MG63 (cell line): ENCODE data around the gene LRBA. TPM values are rescaled to one million over a fixed set of nuclear protein-coding genes. Genes with fewer than 3 reads are reported as not detected.

Source experiments
- DNase-seq: peaks from one replicate; pipeline ENCODE4 v3.0.0-alpha.2; 2020
- H3K27me3 ChIP-seq: fragments of 250-450 bp; sonication (Bioruptor Pico); 2 replicates; pipeline ENCODE4 v1.5.1; 2020; ENCODE audit warnings: mild to moderate bottlenecking, moderate library complexity
- H3K36me3 ChIP-seq: fragments of 250-450 bp; sonication (Bioruptor Pico); 2 replicates; pipeline ENCODE4 v1.5.1; 2020; ENCODE audit warnings: mild to moderate bottlenecking, moderate library complexity
- H3K4me3 ChIP-seq: fragments of 250-450 bp; sonication (Bioruptor Pico); 2 replicates; pipeline ENCODE4 v1.5.1; 2020; ENCODE audit warnings: mild to moderate bottlenecking, moderate library complexity
- H3K9me3 ChIP-seq: fragments of 250-450 bp; sonication (Bioruptor Pico); 2 replicates; pipeline ENCODE4 v1.5.1; 2020; ENCODE audit warnings: mild to moderate bottlenecking, moderate library complexity
- total RNA-seq: library from RNA; depleted of rRNA; stranded (reverse); fragments of >200 nt; shearing (Covaris generic); gene quantifications from 2 replicates; pipeline ENCODE4 v1.2.3, GENCODE V29; 2014; ENCODE audit warnings: low replicate concordance

LRBA gene
- total RNA-seq, 1 experiment from 2014 or later: 4.7 TPM

GRCh38 chr4:150888217-150888616 is 126.9 kb downstream of the LRBA start:
- Histone ChIP-seq H3K4me3 (no peak overlapping the region), H3K36me3 (no peaks in the 10 kb centered on the region), H3K9me3 (no peaks in the 10 kb centered on the region), H3K27me3 (no peaks in the 10 kb centered on the region)
- no peak for DNase-seq

GRCh38 chr4:150886597-150886996 is 128.5 kb downstream of the LRBA start:
- Histone ChIP-seq H3K9me3 (no peaks in the 10 kb centered on the region), H3K36me3 (no peaks in the 10 kb centered on the region), H3K4me3 (no peak overlapping the region), H3K27me3 (no peaks in the 10 kb centered on the region)
- DNase-seq: no peak

GRCh38 chr4:150884625-150885024 is 130.5 kb downstream of the LRBA start:
- no peak for DNase-seq
- Histone ChIP-seq H3K36me3 (no peaks in the 10 kb centered on the region), H3K27me3 (no peaks in the 10 kb centered on the region), H3K4me3 (peak overlapping the region; percentile 23), H3K9me3 (no peaks in the 10 kb centered on the region)

GRCh38 chr4:150875367-150875766 is 139.7 kb downstream of the LRBA start:
- no peaks in the 10 kb centered on the region for H3K36me3 ChIP-seq
- no peaks in the 10 kb centered on the region for H3K27me3 ChIP-seq
- no peak overlapping the region for H3K4me3 ChIP-seq
- DNase-seq: no peak
- no peaks in the 10 kb centered on the region for H3K9me3 ChIP-seq

GRCh38 chr4:150874338-150875226 is 140.5 kb downstream of the LRBA start:
- DNase-seq: no peak
- H3K9me3 ChIP-seq: no peaks in the 10 kb centered on the region
- H3K4me3 ChIP-seq: no peak overlapping the region
- H3K36me3 ChIP-seq: no peaks in the 10 kb centered on the region
- H3K27me3 ChIP-seq: no peaks in the 10 kb centered on the region

- Histone ChIP-seq H3K36me3 (no peaks in the 10 kb centered on the region), H3K9me3 (no peaks in the 10 kb centered on the region), H3K4me3 (no peak overlapping the region), H3K27me3 (no peaks in the 10 kb centered on the region)
- no peak for DNase-seq
Observed at GRCh38 chr4:150867148-150867547, 147.9 kb downstream of the LRBA start.

- DNase-seq: no peak
- H3K27me3 ChIP-seq: no peaks in the 10 kb centered on the region
- no peak overlapping the region for H3K4me3 ChIP-seq
- H3K36me3 ChIP-seq: no peaks in the 10 kb centered on the region
- H3K9me3 ChIP-seq: no peaks in the 10 kb centered on the region
Observed at GRCh38 chr4:150863456-150863855, 151.6 kb downstream of the LRBA start.

- H3K27me3 ChIP-seq: no peaks in the 10 kb centered on the region
- H3K4me3 ChIP-seq: no peak overlapping the region
- no peaks in the 10 kb centered on the region for H3K36me3 ChIP-seq
- DNase-seq: no peak
- no peaks in the 10 kb centered on the region for H3K9me3 ChIP-seq
Observed at GRCh38 chr4:150862829-150863228, 152.3 kb downstream of the LRBA start.

- no peaks in the 10 kb centered on the region for H3K36me3 ChIP-seq
- no peaks in the 10 kb centered on the region for H3K27me3 ChIP-seq
- H3K9me3 ChIP-seq: no peaks in the 10 kb centered on the region
- no peak overlapping the region for H3K4me3 ChIP-seq
- DNase-seq: no peak
Observed at GRCh38 chr4:150859453-150859852, 155.6 kb downstream of the LRBA start.

- H3K4me3 ChIP-seq: no peak overlapping the region
- H3K36me3 ChIP-seq: no peaks in the 10 kb centered on the region
- no peaks in the 10 kb centered on the region for H3K9me3 ChIP-seq
- H3K27me3 ChIP-seq: no peaks in the 10 kb centered on the region
- no peak for DNase-seq
Observed at GRCh38 chr4:150855981-150856510, 159.0 kb downstream of the LRBA start.

GRCh38 chr4:150854600-150854999 is 160.5 kb downstream of the LRBA start:
- Histone ChIP-seq H3K9me3 (no peaks in the 10 kb centered on the region), H3K27me3 (no peaks in the 10 kb centered on the region), H3K4me3 (no peak overlapping the region), H3K36me3 (no peaks in the 10 kb centered on the region)
- DNase-seq: no peak

- H3K4me3 ChIP-seq: no peak overlapping the region
- H3K27me3 ChIP-seq: no peaks in the 10 kb centered on the region
- no peaks in the 10 kb centered on the region for H3K36me3 ChIP-seq
- no peaks in the 10 kb centered on the region for H3K9me3 ChIP-seq
- DNase-seq: no peak
Observed at GRCh38 chr4:150853882-150854281, 161.2 kb downstream of the LRBA start.

GRCh38 chr4:150852216-150852615 is 162.9 kb downstream of the LRBA start:
- no peak overlapping the region for H3K4me3 ChIP-seq
- H3K36me3 ChIP-seq: no peaks in the 10 kb centered on the region
- H3K27me3 ChIP-seq: no peaks in the 10 kb centered on the region
- no peak for DNase-seq
- no peaks in the 10 kb centered on the region for H3K9me3 ChIP-seq

- no peaks in the 10 kb centered on the region for H3K27me3 ChIP-seq
- DNase-seq: no peak
- H3K36me3 ChIP-seq: no peaks in the 10 kb centered on the region
- H3K9me3 ChIP-seq: no peaks in the 10 kb centered on the region
- H3K4me3 ChIP-seq: no peak overlapping the region
Observed at GRCh38 chr4:150849016-150849415, 166.1 kb downstream of the LRBA start.

GRCh38 chr4:150828159-150828558 is 186.9 kb downstream of the LRBA start:
- Histone ChIP-seq H3K9me3 (no peaks in the 10 kb centered on the region), H3K36me3 (no peaks in the 10 kb centered on the region), H3K27me3 (no peaks in the 10 kb centered on the region), H3K4me3 (no peak overlapping the region)
- no peak for DNase-seq

GRCh38 chr4:150827226-150827625 is 187.9 kb downstream of the LRBA start:
- Histone ChIP-seq H3K4me3 (no peak overlapping the region), H3K27me3 (no peaks in the 10 kb centered on the region), H3K36me3 (no peaks in the 10 kb centered on the region), H3K9me3 (no peaks in the 10 kb centered on the region)
- no peak for DNase-seq

GRCh38 chr4:150826306-150826705 is 188.8 kb downstream of the LRBA start:
- H3K36me3 ChIP-seq: no peaks in the 10 kb centered on the region
- H3K9me3 ChIP-seq: no peaks in the 10 kb centered on the region
- DNase-seq: no peak
- H3K4me3 ChIP-seq: no peak overlapping the region
- H3K27me3 ChIP-seq: no peaks in the 10 kb centered on the region

GRCh38 chr4:150822407-150822806 is 192.7 kb downstream of the LRBA start:
- Histone ChIP-seq H3K4me3 (no peak overlapping the region), H3K36me3 (no peaks in the 10 kb centered on the region), H3K9me3 (peaks cover 7% of the 10 kb centered on the region; the same call in 1 of the 2 replicates), H3K27me3 (no peaks in the 10 kb centered on the region)
- no peak for DNase-seq
